ENCODE results near the gene OVOL2.
A peak's percentile ranks its signal among the peaks of the same experiment; 100 is the strongest.

Gene OVOL2

DNA sequence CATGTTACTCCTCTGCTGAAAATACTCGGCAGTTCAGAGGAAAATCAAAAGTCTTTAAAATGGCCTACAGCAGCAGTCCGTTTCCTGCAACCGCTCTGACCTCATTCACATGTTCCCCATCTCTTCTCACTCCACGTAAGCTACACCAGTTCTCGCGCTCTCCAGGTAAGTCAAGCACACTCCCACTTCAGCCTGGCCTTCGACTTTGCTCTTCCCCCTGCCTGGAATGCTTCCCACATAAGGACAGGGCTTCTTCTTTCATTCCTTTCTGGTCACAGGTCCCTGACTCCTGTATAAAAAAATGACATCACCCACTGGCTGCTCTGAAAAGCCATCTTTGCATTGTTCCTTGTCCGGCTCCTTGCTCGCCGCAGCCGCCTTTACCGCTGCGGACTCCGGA is 46.2 kb downstream of the OVOL2 start:
- DNase-seq: no peak

DNA sequence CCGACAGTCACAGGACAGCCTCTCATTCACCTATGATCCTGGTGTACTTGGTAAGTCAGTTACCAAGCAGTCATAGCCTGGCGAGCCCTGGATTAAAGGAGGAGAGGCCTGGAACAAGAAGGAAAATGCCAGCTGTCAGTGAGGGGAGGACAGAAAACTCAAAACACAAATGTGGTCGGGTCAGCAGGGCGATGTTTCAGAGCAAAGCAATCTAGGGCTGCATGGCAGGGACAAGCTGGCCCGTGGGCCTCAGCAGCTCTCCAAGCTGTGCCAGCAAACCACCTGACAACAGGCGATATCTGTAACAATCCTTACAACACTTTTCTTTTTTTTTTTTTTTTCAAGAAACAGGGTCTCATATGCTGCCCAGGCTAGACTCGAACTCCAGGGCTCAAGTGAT is 48.6 kb downstream of the OVOL2 start:
- DNase-seq: no peak

DNA sequence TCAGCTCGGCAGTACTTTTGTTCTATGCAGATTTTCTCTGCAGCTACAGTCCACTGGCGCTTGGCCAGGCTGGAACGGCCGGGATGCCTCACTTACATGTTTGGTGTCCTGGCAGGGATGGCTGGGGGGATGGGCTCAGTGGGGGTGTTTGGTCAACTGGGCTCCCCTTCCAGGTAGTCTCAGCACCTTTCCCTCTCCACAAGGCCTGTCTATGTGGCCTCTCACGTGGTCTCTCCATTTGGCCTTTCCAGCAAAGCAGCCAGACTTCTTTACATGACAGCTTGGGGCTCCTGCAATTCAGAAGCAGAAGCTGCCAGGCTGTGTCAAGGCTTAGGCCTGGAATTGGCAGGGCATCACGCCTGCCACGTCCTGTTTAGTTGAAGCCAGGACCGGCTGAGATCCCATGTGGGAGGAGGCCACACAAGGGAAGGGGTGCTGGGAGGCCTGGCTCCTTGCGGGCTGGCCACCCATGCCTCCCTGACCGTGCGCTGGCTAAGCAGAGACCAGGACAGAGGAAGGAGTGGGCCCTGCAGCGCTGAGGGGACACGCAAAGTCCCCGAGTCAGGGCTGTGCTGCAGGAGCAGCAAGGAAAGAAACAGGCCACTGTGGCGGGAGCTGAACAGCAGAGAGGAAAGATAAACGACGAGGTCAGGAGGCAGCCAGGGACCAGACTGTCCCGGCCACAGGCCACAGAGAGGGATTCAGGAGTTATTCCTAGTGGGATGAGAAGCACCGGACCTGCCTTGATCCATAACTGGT is 50.0 kb downstream of the OVOL2 start:
- DNase-seq: no peak

GRCh38 chr20:18006684-18007083 is 51.0 kb downstream of the OVOL2 start:
- DNase-seq: no peak

DNA sequence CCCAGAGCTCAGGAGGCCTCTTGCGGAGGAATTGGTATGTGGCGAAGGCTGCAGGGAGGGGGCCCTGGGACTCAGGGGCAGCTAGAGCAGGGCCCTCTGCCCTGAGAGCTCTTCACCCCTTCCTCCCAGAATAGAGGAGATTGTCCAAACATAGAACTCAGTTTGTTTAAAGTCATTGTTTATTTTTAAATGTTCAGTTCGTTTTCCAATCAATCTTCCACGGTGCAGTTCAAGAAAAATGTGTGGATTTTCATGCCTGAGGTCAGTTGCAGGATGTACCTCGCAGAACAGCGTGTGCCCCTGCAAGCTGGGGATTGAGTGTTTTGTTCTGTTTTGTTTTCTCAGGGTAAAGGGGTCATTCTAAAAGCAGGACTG is 51.7 kb downstream of the OVOL2 start:
- no peak for DNase-seq

DNA sequence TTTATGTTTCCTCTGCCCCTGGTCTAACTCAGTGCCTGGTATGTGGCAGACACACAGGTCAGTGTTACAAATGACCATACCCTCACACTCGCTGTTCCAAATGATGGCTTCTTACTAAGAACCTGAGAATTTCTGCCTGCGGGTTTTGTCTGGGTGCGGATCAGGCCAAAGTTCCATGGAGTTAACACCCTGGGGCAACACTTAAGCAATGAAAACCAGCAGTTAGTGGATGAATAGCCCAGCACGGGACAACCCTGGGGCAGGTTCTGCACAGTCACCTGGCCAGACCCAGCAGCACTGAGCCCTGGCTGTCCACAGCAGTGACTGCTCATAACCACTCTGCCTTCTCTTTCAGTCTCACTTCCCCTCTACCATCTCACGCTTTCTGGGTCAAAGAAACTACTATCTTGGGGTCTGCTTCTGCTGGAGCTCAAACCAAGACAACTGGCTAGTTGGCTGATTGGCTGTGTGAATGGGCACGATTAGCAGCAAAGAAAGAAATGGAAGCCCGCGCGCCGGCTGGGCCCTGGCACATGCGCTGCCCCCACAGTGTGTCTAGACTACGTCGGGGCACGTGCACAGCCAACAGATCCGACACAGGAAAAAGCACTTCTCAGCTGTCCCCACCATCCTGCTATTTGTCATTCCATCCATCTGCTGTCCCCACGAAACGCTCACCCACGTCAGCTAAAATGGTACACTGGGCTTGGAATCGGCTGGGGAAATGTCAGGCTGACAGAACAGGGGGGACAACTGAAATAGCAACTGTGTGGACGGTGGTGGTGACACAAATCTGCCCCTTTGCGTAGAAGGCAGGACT is 52.3 kb downstream of the OVOL2 start:
- DNase-seq: no peak

GRCh38 chr20:18004384-18005031 is 53.2 kb downstream of the OVOL2 start:
- no peak for DNase-seq

DNA sequence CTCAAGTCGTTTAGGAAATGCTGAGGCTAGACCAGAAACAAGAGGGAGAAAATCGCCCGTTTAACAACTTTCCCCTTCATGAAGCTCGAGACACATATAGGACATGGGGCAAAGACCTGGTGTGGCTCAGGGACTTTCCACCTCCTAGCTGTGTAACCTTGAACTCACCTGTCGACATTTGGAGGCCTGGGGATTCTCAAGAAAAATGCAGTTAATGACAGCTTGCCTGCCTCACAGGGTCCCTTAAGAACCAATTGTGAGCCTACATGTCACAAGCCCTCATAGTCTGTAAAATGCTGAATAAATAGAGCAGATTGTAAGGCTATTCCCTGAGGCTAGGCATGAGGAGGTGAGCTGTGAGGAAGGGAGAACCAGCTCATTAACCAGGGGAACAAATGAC is 53.8 kb downstream of the OVOL2 start:
- no peak for DNase-seq

GRCh38 chr20:18001131-18001921 is 56.4 kb downstream of the OVOL2 start:
- DNase-seq: no peak

DNA sequence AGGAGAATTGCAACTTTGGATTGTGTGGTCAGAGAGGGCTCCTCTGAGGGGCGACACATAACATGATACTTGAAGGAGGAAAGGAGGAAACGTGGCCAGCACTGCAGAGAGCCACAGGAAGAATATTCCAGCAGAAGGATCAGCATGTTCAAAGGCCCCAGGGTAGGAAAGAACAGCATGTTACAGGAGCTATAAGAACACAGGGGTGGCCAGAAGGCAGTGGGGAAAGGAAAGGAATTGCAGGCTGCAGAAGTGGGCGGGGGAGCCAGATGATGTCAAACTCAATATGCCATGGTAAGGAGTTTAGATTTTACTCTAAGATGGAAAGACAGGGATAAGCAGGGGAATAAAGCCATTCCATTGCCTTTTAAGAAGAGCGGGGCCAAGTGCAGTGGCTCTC is 58.1 kb downstream of the OVOL2 start:
- no peak for DNase-seq

GRCh38 chr20:17998446-17998845 is 59.3 kb downstream of the OVOL2 start:
- DNase-seq: no peak

GRCh38 chr20:17995967-17996819 is 61.5 kb downstream of the OVOL2 start:
- DNase-seq: peak; percentile 68

DNA sequence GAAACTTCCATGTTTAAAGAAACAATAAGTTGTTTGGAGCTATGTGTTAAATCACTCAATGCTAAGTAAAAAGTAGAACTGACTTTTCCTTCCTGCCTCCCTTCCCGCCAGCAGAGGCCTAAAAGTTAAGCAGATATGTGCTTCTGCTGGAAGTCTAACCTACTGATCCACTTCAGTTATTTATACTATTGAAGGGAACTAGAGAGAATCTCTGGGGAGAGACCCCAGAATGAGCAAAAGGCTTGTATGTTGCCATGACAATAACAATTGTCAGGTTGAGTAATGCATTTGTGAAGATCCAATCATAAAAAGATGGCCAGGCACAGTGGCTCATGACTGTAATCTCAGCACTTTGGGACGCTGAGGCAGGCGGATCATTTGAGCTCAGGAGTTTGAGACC is 64.2 kb downstream of the OVOL2 start:
- no peak for DNase-seq

GRCh38 chr20:17992847-17993513 is 64.7 kb downstream of the OVOL2 start:
- DNase-seq: peak; percentile 87

GRCh38 chr20:17992224-17992637 is 65.5 kb downstream of the OVOL2 start:
- DNase-seq: no peak

DNA sequence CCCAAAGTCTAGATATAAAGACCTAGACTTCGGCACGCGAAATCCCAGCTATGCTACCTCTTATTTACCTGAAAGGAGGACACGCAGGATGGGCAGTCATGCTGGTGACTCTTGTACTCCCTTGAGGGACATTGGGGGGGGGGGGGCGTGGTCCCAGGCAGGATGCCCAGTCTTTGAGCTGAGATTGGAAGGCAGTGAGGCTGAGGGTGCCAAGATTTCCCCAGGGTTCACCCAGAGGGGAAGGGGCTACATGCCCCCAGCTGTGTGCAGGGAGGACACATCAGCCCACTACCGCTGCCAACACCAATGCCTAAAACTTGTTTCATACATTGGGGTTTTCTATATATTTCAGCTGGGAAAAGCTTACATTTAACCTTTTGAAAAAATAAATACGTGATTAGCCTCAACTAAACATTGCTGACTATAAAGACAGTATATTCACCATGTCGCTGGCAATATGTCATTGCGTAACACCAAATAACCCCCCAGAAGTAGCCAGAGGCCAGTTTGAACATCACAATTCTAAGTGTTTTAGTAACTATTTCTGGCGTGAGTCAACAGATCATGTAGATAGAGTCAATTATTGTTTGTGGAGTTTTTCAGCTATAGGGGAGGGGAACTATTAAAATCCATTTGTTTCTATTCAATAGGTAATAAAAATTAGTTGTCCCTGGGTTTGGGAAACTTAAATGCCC is 67.3 kb downstream of the OVOL2 start:
- DNase-seq: no peak

GRCh38 chr20:17987988-17988387 is 69.7 kb downstream of the OVOL2 start:
- DNase-seq: no peak

DNA sequence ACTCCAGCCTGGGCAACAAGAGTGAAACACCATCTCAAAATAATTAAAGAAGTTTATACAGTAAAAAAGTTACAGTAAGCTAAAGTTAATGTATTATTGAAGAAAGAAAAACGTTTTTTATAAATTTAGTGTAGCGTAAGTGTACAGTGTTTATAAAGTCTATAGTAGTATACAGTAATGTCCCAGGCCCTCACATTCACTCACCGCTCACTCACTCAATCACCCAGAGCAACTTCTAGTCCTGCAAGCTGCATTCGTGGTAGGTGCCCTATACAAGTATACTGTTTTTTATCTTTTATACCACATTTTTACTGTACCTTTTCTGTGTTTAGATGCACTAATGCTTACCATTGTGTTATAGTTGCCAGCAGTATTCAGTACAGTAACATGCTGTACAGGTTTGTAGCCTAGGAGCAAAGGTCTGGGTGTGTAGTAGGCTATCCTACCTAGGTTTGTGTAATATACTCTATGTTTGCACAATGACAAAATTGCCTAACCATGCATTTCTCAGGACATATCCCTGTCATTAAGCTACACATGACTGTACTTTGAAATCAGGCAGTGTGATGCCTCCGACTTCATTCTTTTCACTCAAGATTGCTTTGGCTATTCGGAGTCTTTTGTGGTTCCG is 72.2 kb downstream of the OVOL2 start:
- DNase-seq: no peak

GRCh38 chr20:17976305-17976704 is 81.4 kb downstream of the OVOL2 start:
- DNase-seq: no peak

All from NCI-H748 treated with DMSO at 0.1 percent for 48 hours (cell line).